GM13977 (cell line): ENCODE results near the gene FATE1.
"Not testable (repeated sequence)": the region's sequence is repeated elsewhere in the genome, so short reads cannot be mapped to it uniquely, and the experiment has no call there.

Source experiments
- DNase-seq: peaks from one replicate; pipeline ENCODE4 v3.0.0; 2012; ENCODE audit warnings: low spot score
- in situ Hi-C: fragments of 300-500 bp; cut with MboI; formaldehyde crosslinking; loops from one replicate; pipeline ENCODE4 v1.12.0; 2022; ENCODE audit warnings: low sequenced_read_pairs, low pct_unique_long_range_greater_than_20kb, mixed read lengths, inconsistent platforms; ENCODE audit not compliant: unreplicated experiment
- TF ChIP-seq, protein P1 (sequence below): IDR thresholded peaks from 2 replicates; pipeline ENCODE4 v1.5.1; 2012; ENCODE audit warnings: mild to moderate bottlenecking, control low read depth; ENCODE audit not compliant: insufficient read depth; ENCODE audit errors: extremely low read depth, missing control alignments

Gene FATE1

DNA sequence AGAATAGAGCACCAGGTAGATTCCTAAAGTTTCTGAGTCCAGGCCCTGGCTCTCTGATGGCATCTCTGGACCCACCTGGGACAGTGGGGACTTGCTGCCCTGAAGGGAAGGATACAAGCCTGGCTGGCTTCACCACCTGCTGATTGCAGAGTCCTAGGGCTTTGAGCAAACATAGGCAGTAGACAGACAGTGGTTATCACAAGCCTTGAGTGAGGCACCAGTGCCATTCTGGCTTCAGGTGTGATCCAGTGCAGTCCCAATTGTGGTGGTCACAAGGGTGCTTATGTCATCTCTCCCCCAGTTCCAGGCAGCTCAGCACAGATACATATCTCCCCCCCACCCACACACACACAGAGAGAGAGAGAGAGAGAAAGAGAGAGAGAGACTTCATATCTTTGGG is 27.1 kb upstream of the FATE1 start:
- in situ Hi-C loops, result loop anchor here (25.0 kb wide), 1 partner anchor 526 kb away; no protein-coding TSS in a partner anchor
- DNase-seq, result no peak
- TF ChIP-seq, protein P1, sequence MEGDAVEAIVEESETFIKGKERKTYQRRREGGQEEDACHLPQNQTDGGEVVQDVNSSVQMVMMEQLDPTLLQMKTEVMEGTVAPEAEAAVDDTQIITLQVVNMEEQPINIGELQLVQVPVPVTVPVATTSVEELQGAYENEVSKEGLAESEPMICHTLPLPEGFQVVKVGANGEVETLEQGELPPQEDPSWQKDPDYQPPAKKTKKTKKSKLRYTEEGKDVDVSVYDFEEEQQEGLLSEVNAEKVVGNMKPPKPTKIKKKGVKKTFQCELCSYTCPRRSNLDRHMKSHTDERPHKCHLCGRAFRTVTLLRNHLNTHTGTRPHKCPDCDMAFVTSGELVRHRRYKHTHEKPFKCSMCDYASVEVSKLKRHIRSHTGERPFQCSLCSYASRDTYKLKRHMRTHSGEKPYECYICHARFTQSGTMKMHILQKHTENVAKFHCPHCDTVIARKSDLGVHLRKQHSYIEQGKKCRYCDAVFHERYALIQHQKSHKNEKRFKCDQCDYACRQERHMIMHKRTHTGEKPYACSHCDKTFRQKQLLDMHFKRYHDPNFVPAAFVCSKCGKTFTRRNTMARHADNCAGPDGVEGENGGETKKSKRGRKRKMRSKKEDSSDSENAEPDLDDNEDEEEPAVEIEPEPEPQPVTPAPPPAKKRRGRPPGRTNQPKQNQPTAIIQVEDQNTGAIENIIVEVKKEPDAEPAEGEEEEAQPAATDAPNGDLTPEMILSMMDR, result no peak

DNA sequence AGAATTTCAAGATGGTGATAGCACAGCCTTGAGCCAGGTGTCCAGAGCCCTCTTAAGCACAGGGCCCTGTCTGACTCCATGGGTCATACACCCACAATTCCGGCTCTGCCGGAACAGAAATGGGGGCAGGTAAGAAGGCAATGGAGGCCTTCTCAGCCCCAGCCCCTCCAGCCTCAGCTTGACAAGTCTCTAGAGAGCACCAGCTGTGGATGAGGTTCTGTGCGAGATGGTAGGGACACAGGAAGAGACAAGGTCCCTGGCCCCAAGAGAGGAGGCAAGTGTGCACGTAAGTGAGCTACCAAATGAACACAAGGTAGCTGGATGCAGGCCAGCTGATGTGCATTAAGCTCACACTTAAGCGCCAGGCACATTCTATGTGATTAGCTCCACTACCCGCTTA is 23.0 kb upstream of the FATE1 start:
- DNase-seq, result no peak
- in situ Hi-C loops, result loop anchor here (25.0 kb wide), 1 partner anchor 531 kb away; no protein-coding TSS in a partner anchor
- TF ChIP-seq, protein P1, result no peak

DNA sequence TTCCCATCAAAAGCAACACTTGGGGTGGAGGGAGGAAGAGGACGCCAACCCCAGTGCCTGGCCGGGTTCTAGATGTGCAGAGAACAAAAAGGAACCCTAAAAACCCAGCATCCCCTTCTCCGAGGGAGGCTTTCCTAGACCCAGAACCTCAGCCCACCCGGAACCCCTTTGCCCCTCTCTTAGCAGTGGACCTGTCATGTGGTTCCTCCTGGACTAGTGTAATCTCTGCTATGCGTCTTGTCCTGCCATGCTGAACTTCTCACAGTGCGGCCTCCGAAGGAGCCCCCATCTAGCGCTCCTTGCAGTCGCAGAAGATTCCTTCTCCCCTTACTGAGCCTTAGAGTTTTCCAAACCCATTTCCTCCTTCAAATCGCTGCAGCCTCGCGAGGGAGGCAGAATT is 21.7 kb upstream of the FATE1 start:
- no peak for DNase-seq
- in situ Hi-C loops, result loop anchor here (25.0 kb wide), 1 partner anchor 532 kb away; no protein-coding TSS in a partner anchor
- TF ChIP-seq, protein P1, result no peak

DNA sequence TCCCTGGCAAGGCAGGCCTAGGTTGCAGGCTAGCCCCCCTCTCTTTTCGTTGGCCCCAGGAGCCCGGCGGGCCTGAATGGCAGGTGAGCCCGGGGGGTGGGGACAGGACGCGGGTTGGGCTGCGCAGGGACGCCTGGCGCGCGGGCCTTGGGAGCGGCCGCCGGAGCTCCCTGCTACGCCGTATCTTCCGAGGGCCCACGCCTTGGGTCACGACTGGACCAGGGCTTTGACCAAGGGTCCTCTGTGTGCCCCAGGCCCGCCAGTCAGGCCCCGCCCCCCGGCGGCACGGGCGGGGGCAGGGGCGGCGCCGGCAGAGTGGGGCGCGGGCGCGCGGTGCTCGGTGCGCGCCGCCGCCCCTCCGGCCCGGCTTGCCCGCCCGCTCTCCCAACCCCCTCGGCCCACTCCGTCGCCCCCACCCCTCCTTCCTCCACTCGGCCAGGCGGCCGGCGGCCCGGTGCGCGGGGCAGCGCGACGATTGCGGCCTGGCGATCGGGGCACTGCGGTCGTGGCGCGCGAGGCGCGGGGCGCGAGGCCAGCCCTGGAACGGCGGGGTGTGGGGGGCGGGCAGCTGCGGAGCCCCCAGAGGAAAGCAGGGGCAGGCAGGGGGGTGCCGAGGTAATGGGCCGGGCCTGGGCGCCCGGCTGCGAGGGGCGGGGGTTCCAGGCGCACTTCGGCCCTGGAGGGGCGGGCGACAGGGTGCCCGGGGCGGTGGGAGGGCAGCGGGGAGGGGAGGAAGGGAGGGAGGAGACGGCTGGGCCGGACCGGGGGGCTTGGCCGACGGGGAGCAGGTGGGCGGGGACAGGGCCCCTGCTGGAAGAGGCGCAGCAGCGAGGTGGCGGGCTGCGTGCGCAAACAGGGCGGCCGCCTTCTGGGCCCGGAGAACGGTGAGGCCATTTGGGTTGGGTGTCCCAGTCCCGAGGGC is 20.9 kb upstream of the FATE1 start, which contains the start of gene PRRG3:
Gene PRRG3, plus strand, starts transcription at position 798 of the 922 bp plus-strand sequence. CDS start 3,357 bp downstream, outside the sequence.
- in situ Hi-C loops, result loop anchor here (25.0 kb wide), 1 partner anchor 533 kb away; no protein-coding TSS in a partner anchor
- DNase-seq, result no peak
- TF ChIP-seq, protein P1, result no peak

DNA sequence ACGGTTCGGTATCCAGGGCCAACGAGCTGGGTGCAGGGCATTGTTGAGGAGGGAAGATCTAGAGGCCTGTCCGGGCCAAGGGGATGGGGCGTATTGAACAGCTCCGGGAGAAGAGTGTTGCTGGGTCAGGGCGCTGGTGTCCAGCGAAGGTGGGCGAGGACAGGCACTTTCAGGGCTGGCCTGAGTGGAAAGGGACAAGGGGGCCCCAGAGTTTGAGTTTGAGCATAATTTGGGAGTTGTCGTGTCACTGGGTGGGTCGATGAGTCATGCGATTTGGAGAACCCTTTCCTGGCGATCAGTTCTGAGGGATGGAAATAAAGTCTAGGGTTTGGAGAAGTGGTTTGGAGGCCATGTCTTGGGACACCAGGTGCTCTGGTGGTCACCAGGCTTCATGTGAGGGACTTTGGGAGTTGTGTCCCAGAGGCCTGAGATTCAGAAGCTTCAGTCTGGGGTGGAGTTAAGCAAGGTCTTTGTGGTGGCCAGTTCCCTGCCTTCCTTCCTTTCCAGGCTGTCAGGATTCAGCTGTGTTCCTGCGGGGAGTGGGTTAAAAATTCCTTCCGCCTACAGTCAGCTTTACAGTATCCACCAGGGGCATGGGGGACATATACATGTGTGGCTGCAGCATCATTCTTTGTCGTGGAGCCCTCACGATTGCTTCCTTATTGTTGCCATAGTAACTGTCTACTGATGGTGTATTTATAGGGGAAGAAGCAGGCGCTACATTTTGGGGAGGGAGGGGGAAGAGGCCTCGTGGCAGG is 20.1 kb upstream of the FATE1 start:
- TF ChIP-seq, protein P1, result no peak
- in situ Hi-C loops, result loop anchor here (25.0 kb wide), 1 partner anchor 533 kb away; no protein-coding TSS in a partner anchor
- no peak for DNase-seq

DNA sequence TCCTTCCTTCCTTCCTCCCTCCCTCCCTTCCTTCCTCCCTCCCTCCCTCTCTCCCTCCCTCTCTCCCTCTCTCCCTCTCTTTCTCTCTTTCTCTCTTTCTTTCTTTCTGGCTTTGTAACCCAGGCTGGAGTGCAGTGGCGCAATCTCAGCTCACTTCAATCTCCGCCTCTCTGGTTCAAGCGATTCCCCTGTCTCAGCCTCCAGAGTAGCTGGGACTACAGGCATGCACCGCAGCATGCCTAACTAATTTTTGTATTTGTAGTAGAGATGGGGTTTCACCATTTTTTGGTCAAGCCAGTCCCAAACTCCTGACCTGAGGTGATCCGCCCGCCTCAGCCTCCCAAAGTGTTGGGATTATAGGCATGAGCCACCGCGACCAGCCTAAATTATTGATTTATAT is 18.8 kb upstream of the FATE1 start:
- not testable (repeated sequence) for DNase-seq
- in situ Hi-C loops, result loop anchor here (25.0 kb wide), 1 partner anchor 535 kb away; no protein-coding TSS in a partner anchor

DNA sequence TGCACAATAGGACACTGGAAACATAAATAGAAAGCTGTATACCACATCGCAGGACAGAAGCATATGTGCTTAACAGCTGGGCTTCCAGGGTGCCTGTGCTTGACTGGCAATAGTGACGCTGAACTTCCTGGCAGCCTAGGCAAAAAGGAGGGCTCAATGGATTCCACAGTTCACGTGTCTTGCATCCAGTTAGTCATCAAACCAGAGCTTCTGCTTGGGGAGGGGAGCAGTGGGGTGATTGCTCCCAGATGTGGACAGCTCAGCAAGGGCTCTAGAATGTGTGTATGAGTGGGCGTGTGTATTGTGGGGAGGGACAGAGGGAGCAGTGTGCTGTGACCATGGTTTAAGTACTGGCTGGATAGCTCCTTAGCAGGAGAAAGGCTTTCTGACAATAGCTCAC is 18.3 kb upstream of the FATE1 start:
- in situ Hi-C loops, result loop anchor here (25.0 kb wide), 1 partner anchor 535 kb away; no protein-coding TSS in a partner anchor
- no peak for DNase-seq
- TF ChIP-seq, protein P1, result no peak
